ENCODE data around the gene DGAT2. TPM values are rescaled to one million over a fixed set of nuclear protein-coding genes. Genes with fewer than 3 reads are reported as not detected.

Gene DGAT2
- total RNA-seq, 1 donor from 2014 or later: 1.7 TPM

DNA sequence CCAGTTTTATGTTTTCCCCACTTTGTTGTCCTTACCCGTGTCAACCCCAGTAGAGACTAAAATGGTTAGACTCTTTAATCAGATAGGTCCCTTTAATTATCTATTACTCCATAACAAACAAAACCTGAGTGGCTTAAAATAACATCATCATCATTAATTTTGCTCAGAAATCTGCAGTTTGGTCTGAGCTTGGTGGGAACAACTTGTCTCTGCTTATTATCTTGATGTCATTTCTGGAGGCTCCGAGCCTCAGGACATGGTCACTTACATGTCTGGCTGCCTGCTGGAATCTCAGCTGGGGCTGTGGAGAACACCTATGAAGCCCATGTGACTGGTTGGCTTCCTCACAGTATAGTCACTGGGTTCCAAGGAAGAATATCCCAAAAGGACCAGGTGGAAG, 73.2 kb downstream of the DGAT2 start:
- Histone ChIP-seq H3K36me3 (no peaks in the 10 kb centered on the region), H3K4me1 (no peaks in the 10 kb centered on the region), H3K27ac (no peak overlapping the region), H3K9ac (no peak overlapping the region), H3K4me3 (no peak overlapping the region), H3K79me2 (ENCODE audit: low read depth) (peaks cover 45% of the 10 kb centered on the region), H3K9me3 (ENCODE audit: low read depth) (no peaks in the 10 kb centered on the region), H3F3A (ENCODE audit: low read depth) (no peaks in the 10 kb centered on the region), H3K4me2 (no peak overlapping the region), H2AFZ (replicated peaks) (no peak overlapping the region), H4K20me1 (ENCODE audit: low read depth) (peaks cover 5% of the 10 kb centered on the region), H3K27me3 (no peaks in the 10 kb centered on the region)
- Mint-ChIP-seq H3K27ac (no peak overlapping the region), H3K9me3 (peaks cover 3% of the 10 kb centered on the region), H3K27me3 (ENCODE audit: insufficient read depth, low read depth) (no peaks in the 10 kb centered on the region), H3K36me3 (peaks cover 3% of the 10 kb centered on the region), H3K4me3 (no peak overlapping the region), H3K4me1 (peaks cover 3% of the 10 kb centered on the region)
- TF ChIP-seq EZH2phosphoT487 (IDR thresholded peaks at IDR 0.05) (no peak), EZH2 (IDR thresholded peaks at IDR 0.05) (no peak)
- TF ChIP-seq, protein P1, sequence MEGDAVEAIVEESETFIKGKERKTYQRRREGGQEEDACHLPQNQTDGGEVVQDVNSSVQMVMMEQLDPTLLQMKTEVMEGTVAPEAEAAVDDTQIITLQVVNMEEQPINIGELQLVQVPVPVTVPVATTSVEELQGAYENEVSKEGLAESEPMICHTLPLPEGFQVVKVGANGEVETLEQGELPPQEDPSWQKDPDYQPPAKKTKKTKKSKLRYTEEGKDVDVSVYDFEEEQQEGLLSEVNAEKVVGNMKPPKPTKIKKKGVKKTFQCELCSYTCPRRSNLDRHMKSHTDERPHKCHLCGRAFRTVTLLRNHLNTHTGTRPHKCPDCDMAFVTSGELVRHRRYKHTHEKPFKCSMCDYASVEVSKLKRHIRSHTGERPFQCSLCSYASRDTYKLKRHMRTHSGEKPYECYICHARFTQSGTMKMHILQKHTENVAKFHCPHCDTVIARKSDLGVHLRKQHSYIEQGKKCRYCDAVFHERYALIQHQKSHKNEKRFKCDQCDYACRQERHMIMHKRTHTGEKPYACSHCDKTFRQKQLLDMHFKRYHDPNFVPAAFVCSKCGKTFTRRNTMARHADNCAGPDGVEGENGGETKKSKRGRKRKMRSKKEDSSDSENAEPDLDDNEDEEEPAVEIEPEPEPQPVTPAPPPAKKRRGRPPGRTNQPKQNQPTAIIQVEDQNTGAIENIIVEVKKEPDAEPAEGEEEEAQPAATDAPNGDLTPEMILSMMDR (IDR thresholded peaks at IDR 0.05): no peak
- no peak for DNase-seq (ENCODE audit: low spot score)

DNA sequence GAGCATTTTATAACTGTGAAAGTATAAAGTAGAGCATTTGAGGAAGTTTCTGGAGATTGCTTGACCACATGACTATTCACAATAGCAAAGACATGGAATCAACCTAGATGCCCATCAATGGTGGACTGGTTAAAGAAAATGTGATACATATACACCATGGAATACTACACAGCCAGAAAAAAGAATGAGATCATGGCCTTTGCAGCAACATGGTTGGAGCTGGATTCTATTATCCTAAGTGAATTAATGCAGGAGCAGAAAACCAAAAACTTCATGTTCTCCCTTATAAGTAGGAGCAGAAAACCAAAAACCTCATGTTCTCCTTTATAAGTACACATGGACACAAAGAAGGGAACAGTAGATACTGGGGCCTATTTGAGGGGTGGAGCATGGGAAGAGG, 76.7 kb downstream of the DGAT2 start:
- TF ChIP-seq, protein P1 (IDR thresholded peaks at IDR 0.05): no peak
- TF ChIP-seq EZH2 (IDR thresholded peaks at IDR 0.05): no peak
- TF ChIP-seq EZH2phosphoT487 (IDR thresholded peaks at IDR 0.05): no peak
- DNase-seq (ENCODE audit: low spot score): no peak
- no peak overlapping the region for H3K4me3 Mint-ChIP-seq
- Histone ChIP-seq H3K4me2 (no peak overlapping the region), H3K27me3 (no peaks in the 10 kb centered on the region), H3K4me3 (no peak overlapping the region), H3K36me3 (no peaks in the 10 kb centered on the region), H4K20me1 (ENCODE audit: low read depth) (no peaks in the 10 kb centered on the region), H3K9me3 (ENCODE audit: low read depth) (no peaks in the 10 kb centered on the region), H3K79me2 (ENCODE audit: low read depth) (peaks cover 46% of the 10 kb centered on the region), H3K27ac (no peak overlapping the region), H3K4me1 (peaks cover under 1% of the 10 kb centered on the region), H3F3A (ENCODE audit: low read depth) (no peaks in the 10 kb centered on the region), H2AFZ (replicated peaks) (no peak overlapping the region), H3K9ac (no peak overlapping the region)
- H3K27me3 Mint-ChIP-seq (ENCODE audit: insufficient read depth, low read depth): no peaks in the 10 kb centered on the region
- no peak overlapping the region for H3K27ac Mint-ChIP-seq
- peaks cover 3% of the 10 kb centered on the region for H3K9me3 Mint-ChIP-seq
- peaks cover 3% of the 10 kb centered on the region for H3K36me3 Mint-ChIP-seq
- peaks cover 10% of the 10 kb centered on the region for H3K4me1 Mint-ChIP-seq

DNA sequence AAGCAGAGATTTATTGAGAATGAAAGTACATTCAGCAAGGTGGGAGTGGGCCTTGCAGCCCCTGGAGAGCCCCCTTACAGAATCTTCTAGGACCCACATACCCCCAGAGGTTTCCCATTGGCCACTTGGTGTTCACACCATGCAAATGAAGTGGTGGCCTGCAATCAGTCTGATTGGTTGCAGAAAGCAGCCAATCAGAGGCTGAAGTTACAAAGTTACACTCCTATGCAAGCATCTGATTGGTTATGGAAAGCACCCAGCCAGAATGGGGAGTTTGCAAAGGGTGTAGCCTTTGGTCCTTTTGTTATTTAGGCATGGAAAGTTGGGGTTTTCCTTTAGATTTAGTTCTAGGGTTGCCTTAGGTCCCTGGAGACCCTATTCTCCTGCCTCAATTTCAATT, 81.3 kb downstream of the DGAT2 start:
- H3K9ac ChIP-seq: no peak overlapping the region
- no peak overlapping the region for H3K4me3 Mint-ChIP-seq
- no peak overlapping the region for H3K27ac ChIP-seq
- no peaks in the 10 kb centered on the region for H3F3A ChIP-seq (ENCODE audit: low read depth)
- H3K9me3 Mint-ChIP-seq: peaks cover 3% of the 10 kb centered on the region
- no peaks in the 10 kb centered on the region for H3K27me3 Mint-ChIP-seq (ENCODE audit: insufficient read depth, low read depth)
- TF ChIP-seq EZH2phosphoT487 (IDR thresholded peaks at IDR 0.05) (no peak), EZH2 (IDR thresholded peaks at IDR 0.05) (no peak)
- TF ChIP-seq, protein P1 (IDR thresholded peaks at IDR 0.05): no peak
- peaks cover 17% of the 10 kb centered on the region for H3K4me1 Mint-ChIP-seq
- H3K27ac Mint-ChIP-seq: no peak overlapping the region
- H3K27me3 ChIP-seq: no peaks in the 10 kb centered on the region
- H3K36me3 Mint-ChIP-seq: peaks cover 6% of the 10 kb centered on the region
- H3K4me2 ChIP-seq: no peak overlapping the region
- peaks cover 8% of the 10 kb centered on the region for H4K20me1 ChIP-seq (ENCODE audit: low read depth)
- no peaks in the 10 kb centered on the region for H3K9me3 ChIP-seq (ENCODE audit: low read depth)
- H3K79me2 ChIP-seq (ENCODE audit: low read depth): peaks cover 27% of the 10 kb centered on the region
- H3K36me3 ChIP-seq: no peaks in the 10 kb centered on the region
- no peak for DNase-seq (ENCODE audit: low spot score)
- no peak overlapping the region for H3K4me3 ChIP-seq
- no peak overlapping the region for H2AFZ ChIP-seq (replicated peaks)
- peaks cover 11% of the 10 kb centered on the region for H3K4me1 ChIP-seq

Measured in neural progenitor cell (in vitro differentiated cells).